ENCODE results near the gene AHCYL2. TPM values are rescaled to one million over a fixed set of nuclear protein-coding genes. Genes with fewer than 3 reads are reported as not detected.

The AHCYL2 gene
- polyA plus RNA-seq, 1 donor from 2014 or later = 39.9 TPM

- Histone ChIP-seq H3K9me2 (ENCODE audit: insufficient read depth, low read length) (no peaks in the 10 kb centered on the region), H3K36me3 (ENCODE audit: insufficient read depth, low read length) (no peaks in the 10 kb centered on the region), H2AFZ (ENCODE audit: low read depth, low read length) (no peak overlapping the region), H3K79me2 (replicated peaks; ENCODE audit: insufficient read depth, low read length) (no peaks in the 10 kb centered on the region), H3K4me3 (ENCODE audit: low read length) (no peak overlapping the region), H3K27ac (ENCODE audit: low read length) (no peak overlapping the region), H3K9me3 (ENCODE audit: low read length) (no peaks in the 10 kb centered on the region), H3K27me3 (ENCODE audit: insufficient read depth, low read depth, low read length) (no peaks in the 10 kb centered on the region), H3K9ac (ENCODE audit: low read length) (no peak overlapping the region), H3K4me2 (ENCODE audit: low read length) (no peak overlapping the region), H4K20me1 (ENCODE audit: insufficient read depth) (no peaks in the 10 kb centered on the region), H3F3A (ENCODE audit: insufficient read depth, low read length, poor library complexity, severe bottlenecking) (no peaks in the 10 kb centered on the region)
- TF ChIP-seq POLR2AphosphoS5 (IDR thresholded peaks at IDR 0.05) (no peak), REST (IDR thresholded peaks at IDR 0.05; ENCODE audit: borderline replicate concordance) (no peak), TAF1 (IDR thresholded peaks at IDR 0.05; ENCODE audit: low read depth) (no peak), CTCF (IDR thresholded peaks at IDR 0.05; ENCODE audit: poor library complexity, severe bottlenecking) (no peak), MXI1 (conservative IDR thresholded peaks at IDR 0.05; ENCODE audit: poor library complexity, severe bottlenecking) (no peak), RAD21 (conservative IDR thresholded peaks at IDR 0.05) (no peak), SMC3 (conservative IDR thresholded peaks at IDR 0.05; ENCODE audit: poor library complexity) (no peak), EP300 (conservative IDR thresholded peaks at IDR 0.05; ENCODE audit: poor library complexity, severe bottlenecking) (no peak), EZH2 (IDR thresholded peaks at IDR 0.05; ENCODE audit: borderline replicate concordance, insufficient read depth, low read length, poor library complexity, severe bottlenecking) (no peak)
These were observed 214.2 kb downstream of the AHCYL2 start for GRCh38 chr7:129438839-129439651.

GRCh38 chr7:129439963-129440625, 215.3 kb downstream of the AHCYL2 start:
- H3K4me3 ChIP-seq (ENCODE audit: low read length) = no peak overlapping the region
- no peaks in the 10 kb centered on the region for H3K79me2 ChIP-seq (replicated peaks; ENCODE audit: insufficient read depth, low read length)
- H2AFZ ChIP-seq (ENCODE audit: low read depth, low read length) = no peak overlapping the region
- TF ChIP-seq EP300 (conservative IDR thresholded peaks at IDR 0.05; ENCODE audit: poor library complexity, severe bottlenecking) (no peak), MXI1 (conservative IDR thresholded peaks at IDR 0.05; ENCODE audit: poor library complexity, severe bottlenecking) (no peak), POLR2AphosphoS5 (IDR thresholded peaks at IDR 0.05) (no peak)
- H3K4me2 ChIP-seq (ENCODE audit: low read length) = no peak overlapping the region
- H3K9me3 ChIP-seq (ENCODE audit: low read length) = no peaks in the 10 kb centered on the region
- H3K27ac ChIP-seq (ENCODE audit: low read length) = no peak overlapping the region
- no peaks in the 10 kb centered on the region for H3K36me3 ChIP-seq (ENCODE audit: insufficient read depth, low read length)
- H3F3A ChIP-seq (ENCODE audit: insufficient read depth, low read length, poor library complexity, severe bottlenecking) = no peaks in the 10 kb centered on the region
- H4K20me1 ChIP-seq (ENCODE audit: insufficient read depth) = no peaks in the 10 kb centered on the region
- H3K27me3 ChIP-seq (ENCODE audit: insufficient read depth, low read depth, low read length) = no peaks in the 10 kb centered on the region
- H3K9me2 ChIP-seq (ENCODE audit: insufficient read depth, low read length) = no peaks in the 10 kb centered on the region
- no peak overlapping the region for H3K9ac ChIP-seq (ENCODE audit: low read length)

All from neural cell (in vitro differentiated cells).